Astrocyte (in vitro differentiated cells and primary cell): Measurements from ENCODE around the gene AMBP. TPM values are rescaled to one million over a fixed set of nuclear protein-coding genes. Genes with fewer than 3 reads are reported as not detected.

Source experiments
- DNase-seq: peaks from one replicate; pipeline ENCODE4 v3.0.0-alpha.2; 2010; ENCODE audit warnings: low read depth
- FAIRE-seq: peaks from 2 replicates; lab custom pipeline; 2011; peaks lifted over from hg19 to GRCh38; lab: Jason Lieb, UNC
- H2AFZ ChIP-seq: 2 replicates; pipeline ENCODE4 v1.6.0; 2012; ENCODE audit warnings: low read depth, low read length, inconsistent platforms
- H3K27ac ChIP-seq: 2 replicates; pipeline ENCODE4 v1.5.1; 2011; ENCODE audit warnings: low read depth, low read length, inconsistent platforms
- H3K27me3 ChIP-seq: 2 replicates; pipeline ENCODE4 v1.6.0; 2011; ENCODE audit warnings: low read length, inconsistent platforms; ENCODE audit not compliant: insufficient read depth
- H3K36me3 ChIP-seq: 2 replicates; pipeline ENCODE4 v1.5.1; 2011; ENCODE audit warnings: low read length, inconsistent platforms; ENCODE audit not compliant: insufficient read depth
- H3K4me1 ChIP-seq: 2 replicates; pipeline ENCODE4 v1.5.1; 2011; ENCODE audit warnings: low read length, inconsistent platforms; ENCODE audit not compliant: insufficient read depth
- H3K4me2 ChIP-seq: 2 replicates; pipeline ENCODE4 v1.6.0; 2012; ENCODE audit warnings: low read length, inconsistent platforms
- H3K4me3 ChIP-seq: 2 replicates; pipeline ENCODE4 v1.5.1; 2011; ENCODE audit warnings: low read depth, mild to moderate bottlenecking, low read length, inconsistent platforms; ENCODE audit not compliant: insufficient read depth
- H3K79me2 ChIP-seq: 2 replicates; pipeline ENCODE4 v1.6.0; 2012; ENCODE audit warnings: mild to moderate bottlenecking, low read length, inconsistent platforms; ENCODE audit not compliant: insufficient read depth
- H3K9ac ChIP-seq: 2 replicates; pipeline ENCODE4 v1.6.0; 2012; ENCODE audit warnings: mild to moderate bottlenecking, low read length, inconsistent platforms
- H3K9me3 ChIP-seq: 2 replicates; pipeline ENCODE4 v1.5.1; 2012; ENCODE audit warnings: low read depth, mild to moderate bottlenecking, low read length, inconsistent platforms; ENCODE audit not compliant: insufficient read depth
- H4K20me1 ChIP-seq: 2 replicates; pipeline ENCODE4 v1.6.0; 2012; ENCODE audit warnings: low read length, inconsistent platforms; ENCODE audit not compliant: insufficient read depth
- H3K27ac Mint-ChIP-seq: one replicate; pipeline ENCODE4 v1.8.0; 2021; ENCODE audit warnings: mild to moderate bottlenecking, mixed read lengths; ENCODE audit not compliant: unreplicated experiment
- H3K27me3 Mint-ChIP-seq: one replicate; pipeline ENCODE4 v1.8.0; 2021; ENCODE audit warnings: low read depth, mixed read lengths; ENCODE audit not compliant: unreplicated experiment
- H3K36me3 Mint-ChIP-seq: one replicate; pipeline ENCODE4 v1.8.0; 2021; ENCODE audit warnings: low read depth, mixed read lengths; ENCODE audit not compliant: unreplicated experiment
- H3K4me1 Mint-ChIP-seq: one replicate; pipeline ENCODE4 v1.8.0; 2021; ENCODE audit warnings: low read depth, mixed read lengths; ENCODE audit not compliant: unreplicated experiment
- H3K4me3 Mint-ChIP-seq: one replicate; pipeline ENCODE4 v1.8.0; 2021; ENCODE audit warnings: mild to moderate bottlenecking, moderate library complexity, mixed read lengths; ENCODE audit not compliant: unreplicated experiment
- H3K9me3 Mint-ChIP-seq: one replicate; pipeline ENCODE4 v1.8.0; 2021; ENCODE audit warnings: mild to moderate bottlenecking, mixed read lengths; ENCODE audit not compliant: unreplicated experiment
- EZH2 ChIP-seq: IDR thresholded peaks from 2 replicates; pipeline ENCODE4 v1.6.1; 2012; ENCODE audit warnings: mild to moderate bottlenecking, low read length, inconsistent platforms; ENCODE audit not compliant: insufficient read depth
- total RNA-seq: library from RNA; stranded (reverse); gene quantifications from 2 replicates; pipeline ENCODE4 v1.2.1, GENCODE V29; 2021
- TF ChIP-seq, protein P1 (sequence below): IDR thresholded peaks from 2 replicates; pipeline ENCODE4 v1.5.1; 2011; ENCODE audit warnings: low read depth, mild to moderate bottlenecking, inconsistent platforms, low read length, moderate library complexity; ENCODE audit not compliant: insufficient read depth

The AMBP gene
- total RNA-seq, 1 donor from 2014 or later = not detected

DNA sequence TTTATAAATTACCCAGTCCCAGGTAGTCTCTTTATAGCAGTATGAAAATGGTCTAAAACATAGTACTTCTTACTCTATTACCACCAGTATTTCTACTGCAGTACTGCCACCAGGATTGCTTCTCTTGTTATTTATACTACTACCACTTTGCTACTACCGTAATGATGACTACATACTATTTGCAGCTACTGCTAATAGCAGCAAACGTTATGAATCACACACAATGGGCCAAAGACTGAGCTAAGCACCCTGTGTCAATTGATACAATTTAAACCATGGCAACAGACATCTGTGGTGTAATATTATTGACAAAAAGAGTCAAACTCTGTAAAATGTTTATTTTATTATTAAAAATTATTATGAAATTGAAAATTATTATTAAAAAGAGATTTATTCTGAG, 36.3 kb upstream of the AMBP start:
- Histone ChIP-seq H3K27ac (no peak overlapping the region), H3K36me3 (no peaks in the 10 kb centered on the region), H3K4me2 (no peak overlapping the region), H3K4me3 (no peak overlapping the region), H4K20me1 (no peaks in the 10 kb centered on the region), H3K79me2 (no peaks in the 10 kb centered on the region), H3K27me3 (peaks cover 27% of the 10 kb centered on the region), H3K4me1 (no peaks in the 10 kb centered on the region), H2AFZ (no peak overlapping the region), H3K9ac (no peak overlapping the region), H3K9me3 (no peaks in the 10 kb centered on the region)
- Mint-ChIP-seq H3K4me1 (peaks cover 11% of the 10 kb centered on the region), H3K27ac (no peak overlapping the region), H3K9me3 (peaks cover 5% of the 10 kb centered on the region), H3K36me3 (peaks cover 3% of the 10 kb centered on the region), H3K4me3 (no peak overlapping the region), H3K27me3 (peaks cover 42% of the 10 kb centered on the region)
- DNase-seq = peak; percentile 22
- no peak for FAIRE-seq
- TF ChIP-seq, protein P1, sequence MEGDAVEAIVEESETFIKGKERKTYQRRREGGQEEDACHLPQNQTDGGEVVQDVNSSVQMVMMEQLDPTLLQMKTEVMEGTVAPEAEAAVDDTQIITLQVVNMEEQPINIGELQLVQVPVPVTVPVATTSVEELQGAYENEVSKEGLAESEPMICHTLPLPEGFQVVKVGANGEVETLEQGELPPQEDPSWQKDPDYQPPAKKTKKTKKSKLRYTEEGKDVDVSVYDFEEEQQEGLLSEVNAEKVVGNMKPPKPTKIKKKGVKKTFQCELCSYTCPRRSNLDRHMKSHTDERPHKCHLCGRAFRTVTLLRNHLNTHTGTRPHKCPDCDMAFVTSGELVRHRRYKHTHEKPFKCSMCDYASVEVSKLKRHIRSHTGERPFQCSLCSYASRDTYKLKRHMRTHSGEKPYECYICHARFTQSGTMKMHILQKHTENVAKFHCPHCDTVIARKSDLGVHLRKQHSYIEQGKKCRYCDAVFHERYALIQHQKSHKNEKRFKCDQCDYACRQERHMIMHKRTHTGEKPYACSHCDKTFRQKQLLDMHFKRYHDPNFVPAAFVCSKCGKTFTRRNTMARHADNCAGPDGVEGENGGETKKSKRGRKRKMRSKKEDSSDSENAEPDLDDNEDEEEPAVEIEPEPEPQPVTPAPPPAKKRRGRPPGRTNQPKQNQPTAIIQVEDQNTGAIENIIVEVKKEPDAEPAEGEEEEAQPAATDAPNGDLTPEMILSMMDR = no peak
- TF ChIP-seq EZH2 = no peak

DNA sequence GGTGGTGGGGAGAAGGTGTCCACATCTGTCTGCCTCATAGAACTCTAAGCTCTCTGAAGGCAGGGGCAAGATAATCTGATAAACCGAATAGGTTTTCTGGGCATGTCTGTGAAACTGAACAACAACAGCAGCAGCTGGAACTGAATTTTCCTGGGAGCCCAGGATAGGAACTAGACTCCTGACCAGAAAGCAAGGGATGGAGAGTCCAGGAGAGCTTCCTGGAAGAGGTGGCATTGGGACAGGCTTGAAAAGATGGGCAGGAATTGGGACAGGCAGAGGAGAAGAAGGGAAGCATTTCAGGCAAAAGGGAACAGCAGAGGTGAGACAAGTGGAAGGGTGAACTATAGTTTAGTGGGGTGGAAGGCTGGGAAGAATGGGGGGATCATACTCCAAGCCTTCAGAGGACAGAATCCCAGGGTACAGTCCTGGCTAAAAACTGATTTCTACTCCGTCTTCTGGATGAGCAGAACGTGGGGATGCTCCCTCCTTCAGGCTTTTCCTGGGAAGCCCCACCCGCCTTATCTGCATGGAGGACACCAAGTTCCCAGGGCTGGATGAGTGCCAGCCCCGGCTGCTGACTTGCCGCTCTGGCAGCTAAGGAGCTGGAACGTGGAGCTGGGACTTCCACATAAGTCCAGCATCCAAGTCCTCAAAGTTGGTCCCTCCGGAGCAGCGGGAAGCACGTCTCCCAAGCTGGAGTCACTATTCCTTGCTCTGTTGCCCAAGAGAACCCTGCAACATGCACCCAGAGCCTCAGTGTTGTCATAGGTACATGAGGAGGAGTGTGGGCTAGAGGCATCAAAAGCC, 34.9 kb upstream of the AMBP start:
- no peak overlapping the region for H3K9ac ChIP-seq
- no peak for FAIRE-seq
- no peaks in the 10 kb centered on the region for H3K9me3 ChIP-seq
- H3K79me2 ChIP-seq = no peaks in the 10 kb centered on the region
- peaks cover 5% of the 10 kb centered on the region for H3K9me3 Mint-ChIP-seq
- H3K4me3 ChIP-seq = no peak overlapping the region
- H3K27ac Mint-ChIP-seq = no peak overlapping the region
- no peaks in the 10 kb centered on the region for H4K20me1 ChIP-seq
- H3K4me3 Mint-ChIP-seq = no peak overlapping the region
- H3K4me1 Mint-ChIP-seq = peaks cover 12% of the 10 kb centered on the region
- TF ChIP-seq, protein P1 = no peak
- no peak for TF ChIP-seq EZH2
- no peak overlapping the region for H3K27ac ChIP-seq
- H2AFZ ChIP-seq = no peak overlapping the region
- H3K27me3 ChIP-seq = peaks cover 20% of the 10 kb centered on the region
- H3K36me3 ChIP-seq = no peaks in the 10 kb centered on the region
- peak; percentile 65 for DNase-seq
- peaks cover 3% of the 10 kb centered on the region for H3K36me3 Mint-ChIP-seq
- H3K4me1 ChIP-seq = no peaks in the 10 kb centered on the region
- H3K4me2 ChIP-seq = peak overlapping the region; percentile 14
- H3K27me3 Mint-ChIP-seq = peaks cover 40% of the 10 kb centered on the region

DNA sequence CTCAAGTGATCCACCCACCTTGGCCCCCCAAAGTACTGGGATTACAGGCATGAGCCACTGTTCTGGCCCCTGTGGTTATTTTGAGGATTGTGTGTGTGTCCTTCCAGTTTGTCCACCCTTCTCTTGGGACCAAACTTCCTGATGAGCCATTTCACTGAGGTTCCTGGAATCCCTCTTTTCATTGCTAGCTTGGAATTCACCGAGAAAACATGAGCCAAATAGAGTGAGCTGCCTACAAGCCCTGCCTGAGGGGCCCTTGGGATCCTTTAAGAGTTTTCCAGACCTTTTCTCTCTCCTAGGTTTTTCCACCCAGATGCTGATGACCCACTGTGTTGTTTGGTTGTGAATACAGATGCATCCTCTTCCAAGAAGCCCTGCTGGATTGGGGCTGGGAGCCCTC, 34.2 kb upstream of the AMBP start:
- Histone ChIP-seq H3K79me2 (no peaks in the 10 kb centered on the region), H3K4me2 (no peak overlapping the region), H3K9ac (no peak overlapping the region), H3K27me3 (peaks cover 14% of the 10 kb centered on the region), H3K36me3 (no peaks in the 10 kb centered on the region), H3K27ac (no peak overlapping the region), H3K4me1 (no peaks in the 10 kb centered on the region), H3K4me3 (no peak overlapping the region), H4K20me1 (no peaks in the 10 kb centered on the region), H2AFZ (no peak overlapping the region), H3K9me3 (no peaks in the 10 kb centered on the region)
- peaks cover 1% of the 10 kb centered on the region for H3K9me3 Mint-ChIP-seq
- TF ChIP-seq, protein P1 = no peak
- no peak for TF ChIP-seq EZH2
- peaks cover 3% of the 10 kb centered on the region for H3K36me3 Mint-ChIP-seq
- peaks cover 33% of the 10 kb centered on the region for H3K27me3 Mint-ChIP-seq
- no peak overlapping the region for H3K27ac Mint-ChIP-seq
- DNase-seq (no peak), FAIRE-seq (peak; percentile 37)
- H3K4me3 Mint-ChIP-seq = no peak overlapping the region
- peaks cover 12% of the 10 kb centered on the region for H3K4me1 Mint-ChIP-seq
